CD4-positive, alpha-beta T cell treated with Interleukin-17A for 1 hour (primary cell): Measurements from ENCODE around the gene FAM237A.

Experiments used
- DNase-seq: peaks from one replicate; pipeline ENCODE4 v3.0.0-alpha.2; 2020

The FAM237A gene

DNA sequence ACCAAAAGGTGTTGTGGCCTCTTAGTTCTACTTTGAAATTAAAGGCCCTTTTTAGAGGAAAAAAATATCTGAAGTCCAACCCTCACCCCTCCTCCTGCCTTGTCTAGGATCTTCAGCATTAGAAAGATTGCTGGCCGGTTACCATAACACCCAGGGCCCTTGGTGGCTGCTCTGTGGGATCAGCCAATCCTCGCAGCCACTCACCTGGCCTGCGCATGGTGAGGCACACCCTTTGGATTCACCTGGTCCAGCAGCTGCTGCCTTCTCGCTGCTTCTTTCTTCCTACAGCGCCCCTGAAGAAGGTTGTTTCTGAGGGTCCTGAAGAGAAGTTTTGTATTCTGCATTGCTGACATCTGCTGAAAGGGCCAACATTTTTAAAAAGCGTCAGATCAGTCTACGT, 50.7 kb downstream of the FAM237A start:
- no peak for DNase-seq

GRCh38 chr2:206693399-206694137, 51.3 kb downstream of the FAM237A start:
- DNase-seq = peak; percentile 65

GRCh38 chr2:206696910-206697309, 54.6 kb downstream of the FAM237A start:
- DNase-seq = no peak

DNA sequence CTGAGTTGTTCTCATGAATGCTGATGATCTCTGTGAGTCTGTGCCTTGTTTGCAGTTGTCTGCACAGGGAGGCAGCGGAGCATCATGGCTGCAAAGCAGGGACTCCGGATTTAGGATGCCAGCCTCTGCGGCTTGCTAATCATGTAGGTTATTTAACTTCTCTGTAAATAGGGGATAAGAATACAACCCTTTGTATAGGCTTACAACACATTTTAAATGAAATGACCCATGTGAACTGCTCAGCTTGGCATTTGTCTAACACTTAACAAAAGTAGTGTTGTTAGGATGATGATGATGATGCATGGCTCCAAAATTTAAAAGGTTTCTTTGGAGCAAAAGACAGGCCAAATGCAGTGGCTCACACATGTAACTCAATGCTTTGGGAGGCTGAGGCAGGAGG, 56.5 kb downstream of the FAM237A start:
- DNase-seq = no peak
